22Rv1 (cell line): Measurements from ENCODE around the gene MROH2A.

Experiments used
- ZFX ChIP-seq: fragments of 450-650 bp; IDR thresholded peaks from 2 replicates; pipeline ENCODE4 v1.6.1; 2017; ENCODE audit warnings: antibody characterized with exemption, borderline replicate concordance
- TF ChIP-seq, protein P1 (sequence below): fragments of 450-650 bp; IDR thresholded peaks from 2 replicates; pipeline ENCODE4 v1.5.1; 2017; ENCODE audit warnings: mild to moderate bottlenecking

DNA sequence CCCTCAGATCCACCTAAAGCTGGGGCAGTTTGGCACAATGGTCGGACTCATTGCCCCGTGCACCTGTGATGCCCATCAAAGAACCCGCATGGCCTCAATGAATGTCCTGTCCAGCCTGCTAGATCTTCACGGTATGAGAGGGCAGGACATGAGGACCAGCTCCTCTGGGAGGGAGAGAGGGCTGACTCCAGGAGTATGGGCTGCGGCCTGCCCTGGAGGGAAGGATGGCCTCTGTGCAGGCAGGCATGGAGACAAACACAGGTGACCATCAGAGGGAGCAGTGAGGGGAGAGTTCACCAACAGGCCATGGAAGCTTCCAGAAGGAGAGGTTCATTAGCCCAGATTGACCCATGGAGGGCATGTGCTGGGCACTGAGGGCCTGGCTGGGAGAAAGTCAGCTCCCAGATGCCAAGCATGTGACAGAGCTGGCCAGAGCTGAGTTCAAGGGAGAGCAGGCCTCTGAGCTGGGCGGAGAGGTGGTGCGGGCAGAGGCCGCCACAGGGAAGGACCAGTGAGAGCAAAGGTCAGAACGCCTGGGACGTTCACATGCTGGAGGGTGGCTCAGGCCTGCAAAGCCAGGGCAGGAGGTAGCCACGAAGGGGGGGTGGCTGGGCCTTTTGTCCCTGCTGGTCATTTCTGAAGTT lies 40.0 kb downstream of the MROH2A start:
- TF ChIP-seq, protein P1, sequence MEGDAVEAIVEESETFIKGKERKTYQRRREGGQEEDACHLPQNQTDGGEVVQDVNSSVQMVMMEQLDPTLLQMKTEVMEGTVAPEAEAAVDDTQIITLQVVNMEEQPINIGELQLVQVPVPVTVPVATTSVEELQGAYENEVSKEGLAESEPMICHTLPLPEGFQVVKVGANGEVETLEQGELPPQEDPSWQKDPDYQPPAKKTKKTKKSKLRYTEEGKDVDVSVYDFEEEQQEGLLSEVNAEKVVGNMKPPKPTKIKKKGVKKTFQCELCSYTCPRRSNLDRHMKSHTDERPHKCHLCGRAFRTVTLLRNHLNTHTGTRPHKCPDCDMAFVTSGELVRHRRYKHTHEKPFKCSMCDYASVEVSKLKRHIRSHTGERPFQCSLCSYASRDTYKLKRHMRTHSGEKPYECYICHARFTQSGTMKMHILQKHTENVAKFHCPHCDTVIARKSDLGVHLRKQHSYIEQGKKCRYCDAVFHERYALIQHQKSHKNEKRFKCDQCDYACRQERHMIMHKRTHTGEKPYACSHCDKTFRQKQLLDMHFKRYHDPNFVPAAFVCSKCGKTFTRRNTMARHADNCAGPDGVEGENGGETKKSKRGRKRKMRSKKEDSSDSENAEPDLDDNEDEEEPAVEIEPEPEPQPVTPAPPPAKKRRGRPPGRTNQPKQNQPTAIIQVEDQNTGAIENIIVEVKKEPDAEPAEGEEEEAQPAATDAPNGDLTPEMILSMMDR = no peak
- TF ChIP-seq ZFX = no peak
